Suprapubic skin (tissue), 3 donors: ENCODE results near the gene CEP72.

ENCODE experiments used
- CTCF ChIP-seq, 2 donors: fragments of 200-600 bp in 1 of 2; fragments of 450-650 bp in 1 of 2; sonication (generic) in 1 of 2; IDR thresholded peaks; one replicate each; pipeline ENCODE4 v1.5.1; 2016 to 2019; ENCODE audit warnings: antibody characterized with exemption in 2 of 2, mild to moderate bottlenecking in 1 of 2, moderate library complexity in 1 of 2
- POLR2AphosphoS5 ChIP-seq, 3 donors: sonication (generic); formaldehyde crosslinking; IDR thresholded peaks; one replicate each; pipeline ENCODE4 v1.6.1; 2017; ENCODE audit warnings: antibody characterized with exemption in 3 of 3

- no peak for TF ChIP-seq CTCF (IDR thresholded peaks at IDR 0.05)
- peak in 1 of 3 donors; percentile 9 for TF ChIP-seq POLR2AphosphoS5 (IDR thresholded peaks at IDR 0.05)
Observed at GRCh38 chr5:672329-673160, 60.4 kb downstream of the CEP72 start.
